ENCODE measurements around the gene SDK2. TPM values are rescaled to one million over a fixed set of nuclear protein-coding genes. Genes with fewer than 3 reads are reported as not detected.
A peak's percentile ranks its signal among the peaks of the same experiment; 100 is the strongest.

Gene SDK2
- polyA plus RNA-seq, 1 of the 3 experiments (the other 2 are of a cell fraction), result 0.02 TPM

DNA sequence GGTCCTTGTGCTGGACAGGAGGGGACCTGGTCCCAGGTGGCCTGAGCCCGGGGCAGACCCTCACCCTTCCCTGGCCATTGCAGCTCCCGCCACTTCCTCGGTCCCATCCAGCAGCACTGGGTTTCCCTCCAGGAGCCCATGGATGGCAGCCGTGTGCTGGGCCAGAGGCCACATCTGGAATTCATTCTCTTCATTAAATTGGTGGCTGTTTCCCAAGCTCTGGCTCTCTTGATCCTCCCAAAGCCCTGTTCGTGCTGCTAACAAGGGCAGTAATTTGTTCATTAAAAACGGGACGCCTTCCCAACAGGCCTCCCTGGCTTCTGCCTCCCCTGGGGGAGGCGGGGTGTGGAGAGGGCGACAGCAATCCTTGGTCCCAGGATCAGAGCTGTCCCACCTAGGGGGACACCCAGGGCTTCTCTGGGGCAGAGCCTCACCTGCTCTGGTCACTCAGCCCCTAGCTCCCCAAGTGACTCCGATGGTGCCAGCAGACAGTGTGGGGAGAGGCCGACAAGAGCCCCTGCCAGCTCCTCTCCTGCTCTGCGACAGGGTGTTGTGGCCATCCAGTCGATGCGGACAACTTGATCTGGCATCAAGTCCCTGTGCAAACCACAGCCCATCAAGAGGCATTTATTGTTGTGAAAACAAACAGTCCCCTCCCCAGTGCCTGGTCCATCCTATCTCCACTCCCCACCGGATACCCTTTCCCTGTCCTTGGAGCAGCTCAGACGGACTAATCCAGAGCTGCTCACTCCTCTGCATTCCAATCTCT is 44.0 kb downstream of the SDK2 start (continued):
- TF ChIP-seq, protein P1, sequence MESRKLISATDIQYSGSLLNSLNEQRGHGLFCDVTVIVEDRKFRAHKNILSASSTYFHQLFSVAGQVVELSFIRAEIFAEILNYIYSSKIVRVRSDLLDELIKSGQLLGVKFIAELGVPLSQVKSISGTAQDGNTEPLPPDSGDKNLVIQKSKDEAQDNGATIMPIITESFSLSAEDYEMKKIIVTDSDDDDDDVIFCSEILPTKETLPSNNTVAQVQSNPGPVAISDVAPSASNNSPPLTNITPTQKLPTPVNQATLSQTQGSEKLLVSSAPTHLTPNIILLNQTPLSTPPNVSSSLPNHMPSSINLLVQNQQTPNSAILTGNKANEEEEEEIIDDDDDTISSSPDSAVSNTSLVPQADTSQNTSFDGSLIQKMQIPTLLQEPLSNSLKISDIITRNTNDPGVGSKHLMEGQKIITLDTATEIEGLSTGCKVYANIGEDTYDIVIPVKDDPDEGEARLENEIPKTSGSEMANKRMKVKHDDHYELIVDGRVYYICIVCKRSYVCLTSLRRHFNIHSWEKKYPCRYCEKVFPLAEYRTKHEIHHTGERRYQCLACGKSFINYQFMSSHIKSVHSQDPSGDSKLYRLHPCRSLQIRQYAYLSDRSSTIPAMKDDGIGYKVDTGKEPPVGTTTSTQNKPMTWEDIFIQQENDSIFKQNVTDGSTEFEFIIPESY (IDR thresholded peaks at IDR 0.05; ENCODE audit: borderline replicate concordance, low read depth), result no peak
- TF ChIP-seq YY1 (IDR thresholded peaks at IDR 0.05; ENCODE audit: low read depth) (no peak), RXRA (IDR thresholded peaks at IDR 0.05; ENCODE audit: borderline replicate concordance, low read depth) (no peak), GABPA (IDR thresholded peaks at IDR 0.05; ENCODE audit: low read depth) (no peak), NFIC (IDR thresholded peaks at IDR 0.05; ENCODE audit: borderline replicate concordance) (no peak), NRF1 (IDR thresholded peaks at IDR 0.05; ENCODE audit: low read depth, low read length) (no peak), MEF2A (IDR thresholded peaks at IDR 0.05; ENCODE audit: borderline replicate concordance, low read depth) (no peak), JUND (IDR thresholded peaks at IDR 0.05) (no peak), FOXJ3 (CRISPR knock-in tag; IDR thresholded peaks at IDR 0.05) (peak; percentile 94), PBX3 (IDR thresholded peaks at IDR 0.05) (no peak)
- TF ChIP-seq, protein P2, sequence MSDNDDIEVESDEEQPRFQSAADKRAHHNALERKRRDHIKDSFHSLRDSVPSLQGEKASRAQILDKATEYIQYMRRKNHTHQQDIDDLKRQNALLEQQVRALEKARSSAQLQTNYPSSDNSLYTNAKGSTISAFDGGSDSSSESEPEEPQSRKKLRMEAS (IDR thresholded peaks at IDR 0.05; ENCODE audit: low read depth), result no peak

DNA sequence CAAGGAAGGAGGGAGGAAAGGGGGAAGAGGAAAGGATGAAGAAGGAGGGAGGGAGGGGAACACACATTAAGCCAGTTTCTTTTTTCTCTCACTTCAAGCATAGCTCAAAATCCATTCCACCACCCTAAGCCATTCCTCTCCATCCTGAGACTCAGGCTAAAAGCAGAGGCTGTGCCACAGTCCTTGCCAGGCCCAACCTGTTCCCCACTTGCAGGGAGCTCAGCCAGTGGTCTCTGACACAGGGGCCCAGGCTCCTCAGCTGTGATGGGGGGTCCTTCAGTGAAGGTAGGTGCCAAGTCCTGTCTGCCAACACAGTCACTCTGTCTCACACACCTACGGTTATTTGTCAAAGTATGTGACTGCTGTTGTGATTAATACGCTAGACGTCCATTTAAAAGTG is 44.6 kb downstream of the SDK2 start:
- peaks cover 0 to 39% of the 10 kb centered on the region in 2 experiments; a peak in 1 of 4 replicates for H3K4me1 ChIP-seq (ENCODE audit: control insufficient read depth in 1 of 2, insufficient read depth in 2 of 2, low read depth in 1 of 2, low read length in 1 of 2)
- H3K36me3 ChIP-seq (replicated peaks in 1 of 2; ENCODE audit: control insufficient read depth in 1 of 2, insufficient read depth in 2 of 2, low read length in 1 of 2), result no peaks in the 10 kb centered on the region
- no peaks in the 10 kb centered on the region for H4K20me1 ChIP-seq (ENCODE audit: insufficient read depth)
- 29% methylated on average over 3 of the region's 3 CpGs for whole genome bisulfite sequencing (ENCODE audit: low lambda C conversion rate)
- H3K9me3 ChIP-seq, result no peaks in the 10 kb centered on the region
- peak overlapping the region in 1 of 2 experiments; percentile 56; a peak in 2 of 4 replicates for H3K27ac ChIP-seq (ENCODE audit: low read depth in 2 of 2, low read length in 1 of 2)
- H3K9ac ChIP-seq, result no peak overlapping the region
- H3K27me3 ChIP-seq (ENCODE audit: insufficient read depth), result no peaks in the 10 kb centered on the region
- POLR2A ChIA-PET, result interaction anchor here (0.8 to 2.0 kb wide), 4 partner anchors 13 to 170 kb away, joined by 3 to 10 read pairs (median 5); no protein-coding TSS in a partner anchor
- no peaks in the 10 kb centered on the region for H3K79me2 ChIP-seq (ENCODE audit: insufficient read depth)
- DNase-seq, result no peak
- H3F3A ChIP-seq (replicated peaks; ENCODE audit: insufficient read depth), result no peaks in the 10 kb centered on the region
- H3K4me2 ChIP-seq, result no peak overlapping the region
- no peak overlapping the region for H2AFZ ChIP-seq (ENCODE audit: low read depth)
- no peak overlapping the region for H3K4me3 ChIP-seq (ENCODE audit: low read depth in 2 of 2, low read length in 1 of 2)
- H3K9me2 ChIP-seq, result no peaks in the 10 kb centered on the region
- CTCF ChIA-PET, result interaction anchor here (0.9 to 9.0 kb wide), 19 partner anchors 8 to 604 kb away, joined by 3 to 96 read pairs (median 6); partner anchors contain the start of gene RPL38
- no peak for TF ChIP-seq CHD2 (IDR thresholded peaks at IDR 0.05; ENCODE audit: low read length, partially characterized antibody)
- TF ChIP-seq YY1 (IDR thresholded peaks at IDR 0.05; ENCODE audit: low read depth), result no peak
- TF ChIP-seq GABPA (IDR thresholded peaks at IDR 0.05; ENCODE audit: low read depth), result no peak
- no peak for TF ChIP-seq POLR2AphosphoS5 (IDR thresholded peaks at IDR 0.05; ENCODE audit: low read depth, low read length)
- TF ChIP-seq SIN3A (IDR thresholded peaks at IDR 0.05; ENCODE audit: borderline replicate concordance, low read depth, low read length), result no peak
- TF ChIP-seq, protein P3, sequence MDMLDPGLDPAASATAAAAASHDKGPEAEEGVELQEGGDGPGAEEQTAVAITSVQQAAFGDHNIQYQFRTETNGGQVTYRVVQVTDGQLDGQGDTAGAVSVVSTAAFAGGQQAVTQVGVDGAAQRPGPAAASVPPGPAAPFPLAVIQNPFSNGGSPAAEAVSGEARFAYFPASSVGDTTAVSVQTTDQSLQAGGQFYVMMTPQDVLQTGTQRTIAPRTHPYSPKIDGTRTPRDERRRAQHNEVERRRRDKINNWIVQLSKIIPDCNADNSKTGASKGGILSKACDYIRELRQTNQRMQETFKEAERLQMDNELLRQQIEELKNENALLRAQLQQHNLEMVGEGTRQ (IDR thresholded peaks at IDR 0.05; ENCODE audit: borderline replicate concordance, low read depth, low read length), result no peak
- TF ChIP-seq NRF1 (IDR thresholded peaks at IDR 0.05; ENCODE audit: low read depth, low read length), result no peak
- TF ChIP-seq ELF1 (IDR thresholded peaks at IDR 0.05), result no peak
- TF ChIP-seq, protein P4, sequence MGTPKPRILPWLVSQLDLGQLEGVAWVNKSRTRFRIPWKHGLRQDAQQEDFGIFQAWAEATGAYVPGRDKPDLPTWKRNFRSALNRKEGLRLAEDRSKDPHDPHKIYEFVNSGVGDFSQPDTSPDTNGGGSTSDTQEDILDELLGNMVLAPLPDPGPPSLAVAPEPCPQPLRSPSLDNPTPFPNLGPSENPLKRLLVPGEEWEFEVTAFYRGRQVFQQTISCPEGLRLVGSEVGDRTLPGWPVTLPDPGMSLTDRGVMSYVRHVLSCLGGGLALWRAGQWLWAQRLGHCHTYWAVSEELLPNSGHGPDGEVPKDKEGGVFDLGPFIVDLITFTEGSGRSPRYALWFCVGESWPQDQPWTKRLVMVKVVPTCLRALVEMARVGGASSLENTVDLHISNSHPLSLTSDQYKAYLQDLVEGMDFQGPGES (IDR thresholded peaks at IDR 0.05; ENCODE audit: low read depth, low read length), result no peak
- TF ChIP-seq CTCF (IDR thresholded peaks at IDR 0.05), result no peak
- no peak for TF ChIP-seq TEAD4 (IDR thresholded peaks at IDR 0.05; ENCODE audit: borderline replicate concordance, insufficient read depth)
- no peak for TF ChIP-seq RAD21 (IDR thresholded peaks at IDR 0.05; ENCODE audit: low read length)
- TF ChIP-seq, protein P5, sequence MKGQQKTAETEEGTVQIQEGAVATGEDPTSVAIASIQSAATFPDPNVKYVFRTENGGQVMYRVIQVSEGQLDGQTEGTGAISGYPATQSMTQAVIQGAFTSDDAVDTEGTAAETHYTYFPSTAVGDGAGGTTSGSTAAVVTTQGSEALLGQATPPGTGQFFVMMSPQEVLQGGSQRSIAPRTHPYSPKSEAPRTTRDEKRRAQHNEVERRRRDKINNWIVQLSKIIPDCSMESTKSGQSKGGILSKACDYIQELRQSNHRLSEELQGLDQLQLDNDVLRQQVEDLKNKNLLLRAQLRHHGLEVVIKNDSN (IDR thresholded peaks at IDR 0.05; ENCODE audit: borderline replicate concordance, low read depth), result no peak
- no peak for TF ChIP-seq PBX3 (IDR thresholded peaks at IDR 0.05)
